IMR-90 (cell line): Measurements from ENCODE around the gene ACACA. TPM values are rescaled to one million over a fixed set of nuclear protein-coding genes. Genes with fewer than 3 reads are reported as not detected.

ENCODE experiments used
- ATAC-seq: fragments of 200-7000 bp; cut with Tn5 transposase; 2 replicates; pipeline ENCODE4 v1.9.1; 2020; ENCODE audit warnings: low read depth, mild to moderate bottlenecking, moderate library complexity
- BruUV-seq: library from RNA; stranded (reverse); fragments of 400-500 nt; replicated peaks from 2 replicates; lab custom pipeline; 2021; lab: Mats Ljungman, UMichigan
- CTCF ChIA-PET: fragments of 300-600 bp; formaldehyde crosslinking; extraction: SDS; loops from one replicate; lab custom pipeline; 2021; ENCODE audit warnings: antibody characterized with exemption; lab: Yijun Ruan, JAX
- POLR2A ChIA-PET: fragments of 300-600 bp; sonication (Branson Sonifier 250); formaldehyde crosslinking; loops from one replicate; lab custom pipeline; 2022; ENCODE audit warnings: antibody characterized with exemption; ENCODE audit not compliant: unreplicated experiment; lab: Charles Lee
- DNase-seq: peaks from one replicate; pipeline ENCODE4 v3.0.0; 2013
- H2AFZ ChIP-seq: replicated peaks from 2 replicates; pipeline ENCODE3; 2013; ENCODE audit warnings: low read length, mild to moderate bottlenecking; ENCODE audit not compliant: poor library complexity
- H2AK5ac ChIP-seq: 2 replicates; pipeline ENCODE4 v1.6.1; 2013; ENCODE audit warnings: low read depth, low read length, inconsistent platforms
- H2AK9ac ChIP-seq: replicated peaks from 2 replicates; pipeline ENCODE3; 2013; ENCODE audit warnings: mild to moderate bottlenecking, low read depth, low read length, moderate library complexity; ENCODE audit not compliant: poor library complexity
- H2BK120ac ChIP-seq: 2 replicates; pipeline ENCODE4 v1.6.1; 2013; ENCODE audit warnings: low read depth, low read length, inconsistent platforms
- H2BK15ac ChIP-seq: 3 replicates; pipeline ENCODE4 v1.6.1; 2013; ENCODE audit warnings: low read depth, low read length, inconsistent platforms
- H2BK20ac ChIP-seq: 2 replicates; pipeline ENCODE4 v1.6.1; 2013; ENCODE audit warnings: low read depth, mild to moderate bottlenecking, inconsistent platforms, low read length, moderate library complexity
- H2BK5ac ChIP-seq: 2 replicates; pipeline ENCODE4 v1.6.1; 2013; ENCODE audit warnings: mild to moderate bottlenecking, low read depth, low read length, inconsistent platforms; ENCODE audit not compliant: poor library complexity, severe bottlenecking
- H3K14ac ChIP-seq: replicated peaks from 2 replicates; pipeline ENCODE4 v1.6.1; 2013; ENCODE audit warnings: low read depth, low read length, inconsistent platforms
- H3K18ac ChIP-seq: 2 replicates; pipeline ENCODE4 v1.6.1; 2013; ENCODE audit warnings: low read depth, low read length, control low read depth
- H3K23ac ChIP-seq: 2 replicates; pipeline ENCODE4 v1.6.1; 2013; ENCODE audit warnings: low read depth, low read length, inconsistent platforms
- H3K27ac ChIP-seq: 2 replicates; pipeline ENCODE4 v1.5.1; 2013; ENCODE audit warnings: mild to moderate bottlenecking, control low read depth, low read length; ENCODE audit not compliant: insufficient read depth
- H3K27me3 ChIP-seq: 2 replicates; pipeline ENCODE4 v1.6.1; 2013; ENCODE audit warnings: low read length; ENCODE audit not compliant: control insufficient read depth, insufficient read depth
- H3K36me3 ChIP-seq: 2 replicates; pipeline ENCODE4 v1.6.1; 2013; ENCODE audit warnings: low read length, mixed read lengths; ENCODE audit not compliant: control insufficient read depth, insufficient read depth
- H3K4ac ChIP-seq: 2 replicates; pipeline ENCODE4 v1.6.1; 2013; ENCODE audit warnings: low read depth, low read length, inconsistent platforms
- H3K4me1 ChIP-seq: 2 replicates; pipeline ENCODE4 v1.6.1; 2013; ENCODE audit warnings: low read length, mixed read lengths; ENCODE audit not compliant: control insufficient read depth, insufficient read depth
- H3K4me2 ChIP-seq: 2 replicates; pipeline ENCODE4 v1.6.1; 2013; ENCODE audit warnings: low read depth, mild to moderate bottlenecking, control low read depth, low read length, moderate library complexity
- H3K4me3 ChIP-seq: 2 replicates; pipeline ENCODE4 v1.5.1; 2013; ENCODE audit warnings: low read depth, mild to moderate bottlenecking, control low read depth, low read length, moderate library complexity; ENCODE audit not compliant: insufficient read depth
- H3K56ac ChIP-seq: 2 replicates; pipeline ENCODE4 v1.6.1; 2013; ENCODE audit warnings: low read length, inconsistent platforms; ENCODE audit not compliant: insufficient read depth; ENCODE audit errors: extremely low read depth
- H3K79me1 ChIP-seq, 2 experiments: 2 replicates each; pipeline ENCODE4 v1.6.1; 2013; ENCODE audit warnings: low read length in 2 of 2, inconsistent platforms in 1 of 2, low read depth in 1 of 2
- H3K9ac ChIP-seq: 2 replicates; pipeline ENCODE4 v1.6.1; 2013; ENCODE audit warnings: low read depth, low read length, control low read depth
- H3K9me1 ChIP-seq: 2 replicates; pipeline ENCODE4 v1.6.1; 2013; ENCODE audit warnings: low read length, inconsistent platforms; ENCODE audit not compliant: insufficient read depth
- H3K9me3 ChIP-seq: 2 replicates; pipeline ENCODE4 v1.6.1; 2013; ENCODE audit warnings: low read length; ENCODE audit not compliant: control insufficient read depth, insufficient read depth
- H4K20me1 ChIP-seq: 2 replicates; pipeline ENCODE4 v1.6.1; 2013; ENCODE audit warnings: low read length, inconsistent platforms; ENCODE audit not compliant: insufficient read depth
- H4K5ac ChIP-seq: 2 replicates; pipeline ENCODE4 v1.6.1; 2013; ENCODE audit warnings: mild to moderate bottlenecking, low read depth, low read length, control low read depth
- H4K8ac ChIP-seq, 2 experiments: 2 replicates each; pipeline ENCODE4 v1.6.1; 2013; ENCODE audit warnings: low read depth in 2 of 2, low read length in 2 of 2, control low read depth in 1 of 2, inconsistent platforms in 1 of 2
- H4K91ac ChIP-seq: 2 replicates; pipeline ENCODE4 v1.6.1; 2013; ENCODE audit warnings: low read depth, low read length, inconsistent platforms; ENCODE audit not compliant: insufficient read depth
- BHLHE40 ChIP-seq: fragments of 150-350 bp; IDR thresholded peaks from 2 replicates; pipeline ENCODE4 v1.6.1; 2016; ENCODE audit warnings: mild to moderate bottlenecking, low read depth, low read length
- CEBPB ChIP-seq: IDR thresholded peaks from 2 replicates; pipeline ENCODE4 v1.6.1; 2012; ENCODE audit warnings: low read depth, low read length, improper control_type of control experiment
- CHD1 ChIP-seq: IDR thresholded peaks from 2 replicates; pipeline ENCODE4 v1.6.1; 2012; ENCODE audit warnings: low read depth, low read length, improper control_type of control experiment
- FOS ChIP-seq: fragments of 150-350 bp; IDR thresholded peaks from 2 replicates; pipeline ENCODE4 v1.6.1; 2016; ENCODE audit warnings: low read depth, low read length
- NFE2L2 ChIP-seq: fragments of 150-350 bp; IDR thresholded peaks from 2 replicates; pipeline ENCODE4 v1.6.1; 2016; ENCODE audit warnings: low read depth, mild to moderate bottlenecking, low read length
- RCOR1 ChIP-seq: IDR thresholded peaks from 2 replicates; pipeline ENCODE4 v1.6.1; 2012; ENCODE audit warnings: mild to moderate bottlenecking, low read length, improper control_type of control experiment; ENCODE audit not compliant: insufficient replicate concordance
- WGBS, 2 experiments: methylation state at CpG; one replicate each; pipeline versions ENCODE4 v1.1.5 to v1.1.7; 2013; ENCODE audit warnings: missing lambda C conversion rate in 2 of 2; ENCODE audit not compliant: insufficient read length in 1 of 2; ENCODE audit errors: extremely low coverage in 2 of 2; 5-methylcytosine and 5-hydroxymethylcytosine counted together
- dilution Hi-C: fragments of 300-500 bp; cut with HindIII; formaldehyde crosslinking; loops from one replicate; pipeline ENCODE4 v1.14.3; 2018; ENCODE audit warnings: low sequenced_read_pairs; ENCODE audit not compliant: unreplicated experiment
- in situ Hi-C: fragments of 300-500 bp; cut with MboI; formaldehyde crosslinking; loops from 3 replicates; pipeline ENCODE4 v1.14.3; 2019; ENCODE audit warnings: low sequenced_read_pairs, inconsistent platforms, mixed read lengths
- intact Hi-C: fragments of 100-400 bp; cut with micrococcal nuclease; formaldehyde crosslinking; loops from 2 replicates; pipeline ENCODE4 v1.10.0; 2022
- polyA plus RNA-seq, 3 experiments: library from polyadenylated mRNA; depleted of rRNA; stranded (reverse); fragments of >200 nt; gene quantifications; 2 replicates each; pipeline ENCODE4 v1.2.3, GENCODE V29; 2012; ENCODE audit warnings: low replicate concordance in 1 of 3
- total RNA-seq: library from RNA; depleted of rRNA; stranded (reverse); fragments of >200 nt; gene quantifications from 2 replicates; pipeline ENCODE4 v1.2.3, GENCODE V29; 2012

ACACA gene
- total and polyA plus RNA-seq, 2 of the 4 experiments (the other 2 are of a cell fraction): 21.3 to 39.1 TPM

DNA sequence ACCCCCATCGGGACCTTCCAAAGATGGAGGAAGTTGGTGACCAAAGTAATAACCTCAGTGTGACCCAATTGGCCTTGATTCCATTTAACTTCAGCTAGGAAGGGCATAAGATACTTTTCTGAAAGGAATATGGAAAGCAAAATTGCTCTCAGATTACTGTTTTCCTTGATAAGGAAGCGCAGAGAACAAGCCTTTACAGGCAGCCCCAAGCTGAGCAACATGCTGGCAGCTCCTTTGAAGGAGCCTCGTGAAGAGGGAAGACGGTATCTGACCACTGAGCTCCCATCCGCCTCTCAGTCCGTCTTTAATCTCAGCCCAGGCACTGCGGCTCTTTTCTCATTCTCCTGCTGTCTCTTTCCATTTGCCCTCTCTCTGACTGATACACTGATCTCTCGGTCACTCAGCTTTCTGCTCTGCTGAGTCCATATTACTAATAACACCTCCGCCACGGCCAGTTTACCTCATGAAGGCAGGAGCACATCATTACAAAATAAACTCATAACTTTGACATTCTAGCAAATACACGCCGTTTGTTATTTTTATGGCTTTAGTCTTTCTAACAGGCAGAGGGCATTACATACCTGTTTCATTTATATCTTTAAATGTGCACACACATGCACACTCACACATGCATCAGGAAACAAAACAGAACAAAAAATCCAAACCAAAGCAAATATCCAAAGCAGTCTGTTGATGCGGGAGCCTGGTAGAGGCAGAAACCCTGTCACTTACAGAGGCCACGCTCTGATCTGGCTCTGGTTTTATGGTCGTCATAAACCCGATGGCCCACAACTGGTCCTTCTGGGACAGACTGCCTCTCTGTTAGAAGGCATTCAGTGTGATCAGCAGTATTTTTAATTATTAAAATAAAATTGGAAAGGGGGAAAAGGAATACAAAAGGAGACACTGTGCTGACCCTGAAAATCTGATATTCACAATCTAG is 274.7 kb downstream of the ACACA start:
- ChIA-PET POLR2A (no interaction called here), CTCF (no interaction called here)
- Histone ChIP-seq H2AK5ac (no peak overlapping the region), H3K4ac (no peak overlapping the region), H4K8ac (no peak overlapping the region), H2BK120ac (no peak overlapping the region), H3K4me1 (peaks cover 2% of the 10 kb centered on the region; the same call in 1 of the 2 replicates), H3K4me3 (no peak overlapping the region), H3K36me3 (peaks cover 9% of the 10 kb centered on the region), H3K27me3 (no peaks in the 10 kb centered on the region), H4K20me1 (no peaks in the 10 kb centered on the region), H3K56ac (no peak overlapping the region), H3K9me1 (no peaks in the 10 kb centered on the region), H4K91ac (no peak overlapping the region), H3K27ac (no peak overlapping the region), H2AK9ac (no peak overlapping the region), H3K79me1 (no peaks in the 10 kb centered on the region), H4K5ac (no peak overlapping the region), H3K23ac (no peak overlapping the region), H2BK5ac (no peak overlapping the region), H3K9me3 (no peaks in the 10 kb centered on the region), H2BK15ac (no peak overlapping the region), H3K18ac (no peak overlapping the region), H3K4me2 (no peak overlapping the region), H3K14ac (0 out of 2 replicates have a peak overlapping the region, but pooled peaks have one; percentile 14), H3K9ac (no peak overlapping the region), H2BK20ac (no peak overlapping the region), H2AFZ (no peak overlapping the region)
- dilution Hi-C loops: no loop called here
- 91% methylated on average over 10 of the region's 16 CpGs; no CpG with 5 or more reads in 1 of the 2 experiments for WGBS, 2 experiments
- no peak for ATAC-seq
- BruUV-seq: no TSS peak
- no peak for DNase-seq
- no peak for TF ChIP-seq RCOR1
- TF ChIP-seq BHLHE40: no peak
- TF ChIP-seq CEBPB: no peak
- no peak for TF ChIP-seq FOS
- TF ChIP-seq CHD1: no peak
- TF ChIP-seq NFE2L2: no peak
- in situ Hi-C loops: no loop called here
- intact Hi-C loops: no loop called here
